Measurements from ENCODE around the gene TH. TPM values are rescaled to one million over a fixed set of nuclear protein-coding genes. Genes with fewer than 3 reads are reported as not detected.

TH gene
- total RNA-seq, 3 donors from 2014 or later = not detected

DNA sequence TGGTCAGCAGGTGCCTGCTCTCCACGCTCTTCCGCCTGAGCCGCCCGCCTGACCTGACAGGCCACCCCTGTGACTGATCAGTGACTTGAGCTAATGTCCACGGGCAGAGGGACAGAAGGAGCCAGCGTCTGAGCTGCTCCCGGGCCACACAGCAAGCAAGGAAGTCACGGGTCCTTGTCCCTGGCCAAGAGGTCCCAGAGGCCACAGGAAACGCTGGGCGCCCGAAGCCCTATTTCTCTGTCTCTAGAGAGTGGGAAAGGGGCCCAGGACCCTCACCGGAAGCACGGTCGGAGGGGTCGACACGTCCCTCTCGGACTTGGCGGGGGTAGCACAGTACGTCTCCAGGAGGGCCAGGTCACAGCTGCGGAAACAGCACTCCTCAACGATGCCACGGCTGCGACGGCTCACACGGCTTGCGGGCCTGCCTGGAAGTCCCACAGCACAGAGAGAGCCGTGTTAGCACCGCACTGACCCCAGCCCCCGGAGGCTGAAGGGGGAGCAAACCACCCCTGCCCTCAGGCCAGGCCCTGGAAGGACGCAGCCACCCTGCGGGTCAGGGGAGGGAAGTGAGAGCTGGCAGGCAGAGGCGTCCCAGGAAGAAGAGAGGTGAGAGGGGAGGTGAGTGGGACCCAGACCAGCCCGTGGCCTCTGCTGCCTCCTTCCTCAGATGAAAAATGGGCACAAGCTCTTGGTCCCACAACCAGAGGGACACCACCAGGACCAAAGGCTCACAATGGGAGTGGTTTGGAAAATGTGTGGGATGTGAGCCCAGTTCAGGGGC is 38.2 kb downstream of the TH start:
- no peaks in the 10 kb centered on the region for H3K9me3 ChIP-seq
- intact Hi-C loops (cut with DNase I; ENCODE audit: low total_unique reads) = loop anchor here (5.0 kb wide), 1 partner anchor 851 kb away; no protein-coding TSS in a partner anchor
- H3K4me1 ChIP-seq = peaks cover 7 to 8% of the 10 kb centered on the region in 2 donors
- H3K36me3 ChIP-seq = no peaks in the 10 kb centered on the region
- no peak for DNase-seq (ENCODE audit: low spot score in 2 of 2)
- no peak overlapping the region for H3K4me3 ChIP-seq
- TF ChIP-seq, protein P1, sequence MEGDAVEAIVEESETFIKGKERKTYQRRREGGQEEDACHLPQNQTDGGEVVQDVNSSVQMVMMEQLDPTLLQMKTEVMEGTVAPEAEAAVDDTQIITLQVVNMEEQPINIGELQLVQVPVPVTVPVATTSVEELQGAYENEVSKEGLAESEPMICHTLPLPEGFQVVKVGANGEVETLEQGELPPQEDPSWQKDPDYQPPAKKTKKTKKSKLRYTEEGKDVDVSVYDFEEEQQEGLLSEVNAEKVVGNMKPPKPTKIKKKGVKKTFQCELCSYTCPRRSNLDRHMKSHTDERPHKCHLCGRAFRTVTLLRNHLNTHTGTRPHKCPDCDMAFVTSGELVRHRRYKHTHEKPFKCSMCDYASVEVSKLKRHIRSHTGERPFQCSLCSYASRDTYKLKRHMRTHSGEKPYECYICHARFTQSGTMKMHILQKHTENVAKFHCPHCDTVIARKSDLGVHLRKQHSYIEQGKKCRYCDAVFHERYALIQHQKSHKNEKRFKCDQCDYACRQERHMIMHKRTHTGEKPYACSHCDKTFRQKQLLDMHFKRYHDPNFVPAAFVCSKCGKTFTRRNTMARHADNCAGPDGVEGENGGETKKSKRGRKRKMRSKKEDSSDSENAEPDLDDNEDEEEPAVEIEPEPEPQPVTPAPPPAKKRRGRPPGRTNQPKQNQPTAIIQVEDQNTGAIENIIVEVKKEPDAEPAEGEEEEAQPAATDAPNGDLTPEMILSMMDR (IDR thresholded peaks at IDR 0.05) = no peak
- no peak for TF ChIP-seq POLR2AphosphoS5 (IDR thresholded peaks at IDR 0.05)
- no peak for TF ChIP-seq POLR2A (IDR thresholded peaks at IDR 0.05)
- no peak overlapping the region for H3K27ac ChIP-seq
- peaks cover 3 to 82% of the 10 kb centered on the region in 2 donors for H3K27me3 ChIP-seq

DNA sequence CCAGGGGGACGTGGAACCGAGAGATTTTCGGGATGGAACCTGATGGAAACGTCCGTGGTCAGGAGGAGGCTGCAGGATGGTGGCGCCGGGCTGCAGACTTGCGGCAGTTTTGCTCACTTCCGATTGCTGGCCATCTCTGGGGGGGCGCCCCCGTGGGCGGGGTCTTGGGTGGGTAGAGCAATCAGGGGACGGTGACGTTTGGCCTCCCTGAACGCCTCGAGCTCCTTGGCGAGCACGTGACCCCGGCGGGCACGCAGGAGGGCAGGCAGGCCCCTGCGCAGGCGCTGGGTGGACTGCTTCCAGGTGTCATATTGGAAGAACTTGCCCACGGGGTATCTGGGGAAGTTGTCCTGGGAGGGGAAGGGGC is 38.8 kb downstream of the TH start:
- intact Hi-C loops (cut with DNase I; ENCODE audit: low total_unique reads) = loop anchor here (5.0 kb wide), 1 partner anchor 851 kb away; no protein-coding TSS in a partner anchor
- no peak overlapping the region for H3K4me3 ChIP-seq
- DNase-seq (ENCODE audit: low spot score in 2 of 2) = no peak
- H3K36me3 ChIP-seq = no peaks in the 10 kb centered on the region
- peaks cover 3 to 84% of the 10 kb centered on the region in 2 donors for H3K27me3 ChIP-seq
- no peaks in the 10 kb centered on the region for H3K9me3 ChIP-seq
- H3K4me1 ChIP-seq = peaks cover 6 to 7% of the 10 kb centered on the region in 2 donors
- H3K27ac ChIP-seq = no peak overlapping the region
- TF ChIP-seq POLR2AphosphoS5 (IDR thresholded peaks at IDR 0.05) = no peak
- TF ChIP-seq, protein P1 (IDR thresholded peaks at IDR 0.05) = no peak
- TF ChIP-seq POLR2A (IDR thresholded peaks at IDR 0.05) = no peak

DNA sequence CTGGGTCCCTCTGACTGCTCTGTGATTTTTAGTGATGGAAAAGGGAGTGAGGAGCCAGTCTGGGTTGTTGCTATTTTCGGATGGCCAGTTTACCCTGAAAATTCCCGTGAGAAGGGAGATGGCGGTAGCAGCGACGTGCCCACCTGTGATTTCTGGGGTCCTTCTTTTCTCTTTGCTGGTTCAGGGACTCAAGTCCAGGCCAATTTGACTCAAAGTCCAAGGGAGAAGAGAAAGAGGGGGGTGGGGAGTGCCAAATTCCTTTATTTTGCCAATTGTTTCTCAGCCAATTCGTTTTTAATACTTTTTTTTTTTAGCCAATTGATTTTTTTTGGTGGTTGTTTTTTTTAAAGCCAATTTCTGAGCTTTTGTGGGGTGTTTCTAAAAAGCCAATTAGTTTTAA is 39.4 kb downstream of the TH start:
- intact Hi-C loops (cut with DNase I; ENCODE audit: low total_unique reads) = loop anchor here (5.0 kb wide), 1 partner anchor 850 kb away; no protein-coding TSS in a partner anchor
- H3K36me3 ChIP-seq = no peaks in the 10 kb centered on the region
- no peak overlapping the region for H3K4me3 ChIP-seq
- DNase-seq (ENCODE audit: low spot score in 2 of 2) = no peak
- H3K4me1 ChIP-seq = peaks cover under 1% of the 10 kb centered on the region in 2 donors
- TF ChIP-seq POLR2A (IDR thresholded peaks at IDR 0.05) (no peak), POLR2AphosphoS5 (IDR thresholded peaks at IDR 0.05) (no peak)
- TF ChIP-seq, protein P1 (IDR thresholded peaks at IDR 0.05) = no peak
- H3K27ac ChIP-seq = no peak overlapping the region
- no peaks in the 10 kb centered on the region for H3K9me3 ChIP-seq
- H3K27me3 ChIP-seq = peaks cover 0 to 79% of the 10 kb centered on the region in 2 donors

DNA sequence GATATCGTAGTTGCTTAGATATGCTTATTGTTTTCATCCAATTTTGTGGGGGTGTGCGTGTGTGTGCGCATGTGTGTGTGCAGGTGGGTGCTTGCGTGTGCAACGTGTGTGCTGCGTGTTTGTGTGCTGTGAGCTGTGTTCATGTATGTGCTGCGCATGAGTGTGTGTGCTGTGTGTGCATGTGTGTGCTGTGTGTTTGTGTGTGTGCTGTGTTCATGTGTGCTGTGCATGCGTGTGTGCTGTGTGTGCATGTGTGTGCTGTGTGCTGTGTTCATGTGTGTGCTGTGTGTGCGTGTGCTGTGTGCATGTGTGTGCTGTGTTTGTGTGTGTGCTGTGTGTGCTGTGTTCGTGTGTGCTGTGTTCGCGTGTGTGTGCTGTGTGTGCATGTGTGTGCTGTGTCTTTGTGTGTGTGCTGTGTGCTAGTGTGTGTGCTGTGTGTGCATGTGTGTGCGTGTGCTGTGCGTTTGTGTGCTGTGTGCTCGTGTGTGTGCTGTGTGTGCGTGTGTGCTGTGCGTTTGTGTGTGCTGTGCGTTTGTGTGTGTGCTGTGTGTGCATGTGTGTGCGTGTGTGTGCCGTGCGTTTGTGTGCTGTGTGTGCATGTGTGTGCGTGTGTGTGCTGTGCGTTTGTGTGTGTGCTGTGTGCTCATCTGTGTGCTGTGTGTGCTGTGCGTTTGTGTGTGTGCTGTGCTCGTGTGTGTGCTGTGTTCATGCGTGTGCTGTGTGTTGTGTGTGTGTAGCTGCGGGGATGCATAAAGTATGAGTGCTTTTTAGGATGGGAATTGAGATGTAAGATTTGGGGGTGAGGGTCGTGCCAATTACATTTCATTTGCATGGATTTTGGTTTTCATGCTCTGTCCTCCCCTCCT is 40.0 kb downstream of the TH start:
- Histone ChIP-seq H3K27me3 (peaks cover 0 to 72% of the 10 kb centered on the region in 2 donors), H3K4me3 (no peak overlapping the region), H3K9me3 (no peaks in the 10 kb centered on the region), H3K4me1 (no peaks in the 10 kb centered on the region), H3K27ac (no peak overlapping the region), H3K36me3 (no peaks in the 10 kb centered on the region)
- DNase-seq (ENCODE audit: low spot score in 2 of 2) = no peak
- intact Hi-C loops (cut with DNase I; ENCODE audit: low total_unique reads) = loop anchor here (5.0 kb wide), 1 partner anchor 849 kb away; no protein-coding TSS in a partner anchor
- TF ChIP-seq POLR2AphosphoS5 (IDR thresholded peaks at IDR 0.05) = no peak
- TF ChIP-seq, protein P1 (IDR thresholded peaks at IDR 0.05) = no peak
- no peak for TF ChIP-seq POLR2A (IDR thresholded peaks at IDR 0.05)

Data from breast epithelium (tissue), 4 donors.